Suprapubic skin (tissue), 4 donors: Measurements from ENCODE around the gene ARHGAP10. TPM values are rescaled to one million over a fixed set of nuclear protein-coding genes. Genes with fewer than 3 reads are reported as not detected.

Experiments
- DNase-seq, 2 donors: peaks; one replicate each; pipeline ENCODE4 v3.0.0-alpha.2; 2019; ENCODE audit warnings: low spot score in 2 of 2
- H3K27ac ChIP-seq: fragments of 200-600 bp; sonication (generic); one replicate; pipeline ENCODE4 v1.5.1; 2019
- H3K27me3 ChIP-seq: fragments of 200-600 bp; sonication (generic); one replicate; pipeline ENCODE4 v1.5.1; 2019
- H3K36me3 ChIP-seq: fragments of 200-600 bp; sonication (generic); one replicate; pipeline ENCODE4 v1.5.1; 2019
- H3K4me1 ChIP-seq: fragments of 200-600 bp; sonication (generic); one replicate; pipeline ENCODE4 v1.5.1; 2019
- H3K4me3 ChIP-seq: fragments of 200-600 bp; sonication (generic); one replicate; pipeline ENCODE4 v1.5.1; 2019; ENCODE audit warnings: mild to moderate bottlenecking
- H3K9me3 ChIP-seq: fragments of 200-600 bp; sonication (generic); one replicate; pipeline ENCODE4 v1.5.1; 2019
- EP300 ChIP-seq: sonication (generic); formaldehyde crosslinking; IDR thresholded peaks from one replicate; pipeline ENCODE4 v1.6.1; 2017; ENCODE audit warnings: antibody characterized with exemption
- POLR2A ChIP-seq, 2 donors: fragments of 450-650 bp; IDR thresholded peaks; one replicate each; pipeline ENCODE4 v1.6.1; 2017; ENCODE audit warnings: antibody characterized with exemption in 2 of 2, mild to moderate bottlenecking in 2 of 2, moderate library complexity in 2 of 2
- POLR2AphosphoS5 ChIP-seq, 3 donors: sonication (generic); formaldehyde crosslinking; IDR thresholded peaks; one replicate each; pipeline ENCODE4 v1.6.1; 2017; ENCODE audit warnings: antibody characterized with exemption in 3 of 3
- WGBS: methylation state at CpG from one replicate; pipeline ENCODE4 v1.1.5; 2018; 5-methylcytosine and 5-hydroxymethylcytosine counted together
- total RNA-seq, 4 donors: library from RNA; depleted of rRNA; stranded (reverse); fragments of >200 nt; gene quantifications; one replicate each; pipeline ENCODE4 v1.1.0, GENCODE V29; 2016
- TF ChIP-seq, protein P1 (sequence below), 2 donors: fragments of 200-600 bp in 1 of 2; fragments of 450-650 bp in 1 of 2; sonication (generic) in 1 of 2; IDR thresholded peaks; one replicate each; pipeline ENCODE4 v1.5.1; 2016 to 2019; ENCODE audit warnings: antibody characterized with exemption in 2 of 2, mild to moderate bottlenecking in 1 of 2, moderate library complexity in 1 of 2

Gene ARHGAP10
- total RNA-seq, 4 donors from 2014 or later = 32.5 to 59.0 (median 36.8) TPM

DNA sequence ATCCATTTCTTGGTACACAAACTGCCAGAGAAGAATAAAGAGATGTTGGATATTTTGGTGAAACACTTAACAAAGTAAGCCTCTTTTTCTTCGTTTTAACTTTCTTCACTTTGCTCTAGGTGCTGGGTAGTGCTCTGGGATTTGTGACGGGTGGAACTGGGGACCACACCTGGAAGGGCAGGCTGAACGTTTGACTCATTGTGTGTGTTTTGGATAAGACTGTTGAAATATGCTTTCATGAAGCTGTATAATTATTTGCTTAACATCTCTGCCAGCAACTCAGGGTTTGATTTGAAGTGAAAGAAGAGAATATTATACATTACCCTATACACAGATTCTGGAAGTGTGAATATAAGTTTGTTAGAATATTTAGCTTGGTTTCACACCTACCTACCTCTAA, 233.2 kb downstream of the ARHGAP10 start:
- H3K27ac ChIP-seq = no peak overlapping the region
- H3K9me3 ChIP-seq = no peaks in the 10 kb centered on the region
- 65% methylated on average over 3 of the region's 3 CpGs for WGBS
- DNase-seq = no peak
- peaks cover 50% of the 10 kb centered on the region for H3K36me3 ChIP-seq
- no peaks in the 10 kb centered on the region for H3K27me3 ChIP-seq
- no peaks in the 10 kb centered on the region for H3K4me1 ChIP-seq
- H3K4me3 ChIP-seq = no peak overlapping the region
- TF ChIP-seq POLR2AphosphoS5 (IDR thresholded peaks at IDR 0.05) = no peak
- TF ChIP-seq EP300 = no peak
- no peak for TF ChIP-seq POLR2A (IDR thresholded peaks at IDR 0.05)
- TF ChIP-seq, protein P1, sequence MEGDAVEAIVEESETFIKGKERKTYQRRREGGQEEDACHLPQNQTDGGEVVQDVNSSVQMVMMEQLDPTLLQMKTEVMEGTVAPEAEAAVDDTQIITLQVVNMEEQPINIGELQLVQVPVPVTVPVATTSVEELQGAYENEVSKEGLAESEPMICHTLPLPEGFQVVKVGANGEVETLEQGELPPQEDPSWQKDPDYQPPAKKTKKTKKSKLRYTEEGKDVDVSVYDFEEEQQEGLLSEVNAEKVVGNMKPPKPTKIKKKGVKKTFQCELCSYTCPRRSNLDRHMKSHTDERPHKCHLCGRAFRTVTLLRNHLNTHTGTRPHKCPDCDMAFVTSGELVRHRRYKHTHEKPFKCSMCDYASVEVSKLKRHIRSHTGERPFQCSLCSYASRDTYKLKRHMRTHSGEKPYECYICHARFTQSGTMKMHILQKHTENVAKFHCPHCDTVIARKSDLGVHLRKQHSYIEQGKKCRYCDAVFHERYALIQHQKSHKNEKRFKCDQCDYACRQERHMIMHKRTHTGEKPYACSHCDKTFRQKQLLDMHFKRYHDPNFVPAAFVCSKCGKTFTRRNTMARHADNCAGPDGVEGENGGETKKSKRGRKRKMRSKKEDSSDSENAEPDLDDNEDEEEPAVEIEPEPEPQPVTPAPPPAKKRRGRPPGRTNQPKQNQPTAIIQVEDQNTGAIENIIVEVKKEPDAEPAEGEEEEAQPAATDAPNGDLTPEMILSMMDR (IDR thresholded peaks at IDR 0.05) = no peak

DNA sequence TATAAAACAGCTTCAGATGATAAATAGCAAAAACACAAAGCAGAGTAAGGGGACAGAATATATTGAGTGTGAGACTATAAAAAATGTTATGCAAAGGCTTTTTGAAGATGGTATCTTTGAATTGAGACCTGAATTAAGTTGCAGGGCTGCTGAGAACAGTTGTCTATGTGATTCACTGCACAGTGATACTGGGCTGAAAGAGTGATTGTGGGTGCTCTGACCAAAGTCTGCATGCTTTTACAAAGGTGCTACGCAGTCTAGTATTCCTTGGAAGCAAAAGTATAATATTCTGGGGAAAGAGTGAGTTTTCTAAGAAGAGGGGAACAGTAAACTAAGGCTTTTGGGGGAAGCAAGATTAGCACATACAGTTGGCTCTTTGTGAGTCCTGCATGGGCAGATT, 234.0 kb downstream of the ARHGAP10 start:
- Histone ChIP-seq H3K27ac (no peak overlapping the region), H3K4me3 (no peak overlapping the region), H3K4me1 (no peaks in the 10 kb centered on the region), H3K36me3 (peaks cover 50% of the 10 kb centered on the region), H3K27me3 (no peaks in the 10 kb centered on the region), H3K9me3 (no peaks in the 10 kb centered on the region)
- DNase-seq = no peak
- TF ChIP-seq EP300 (no peak), POLR2A (IDR thresholded peaks at IDR 0.05) (no peak), POLR2AphosphoS5 (IDR thresholded peaks at IDR 0.05) (no peak)
- TF ChIP-seq, protein P1 (IDR thresholded peaks at IDR 0.05) = no peak
- WGBS = 100% methylated on average over 1 of the region's 1 CpG

DNA sequence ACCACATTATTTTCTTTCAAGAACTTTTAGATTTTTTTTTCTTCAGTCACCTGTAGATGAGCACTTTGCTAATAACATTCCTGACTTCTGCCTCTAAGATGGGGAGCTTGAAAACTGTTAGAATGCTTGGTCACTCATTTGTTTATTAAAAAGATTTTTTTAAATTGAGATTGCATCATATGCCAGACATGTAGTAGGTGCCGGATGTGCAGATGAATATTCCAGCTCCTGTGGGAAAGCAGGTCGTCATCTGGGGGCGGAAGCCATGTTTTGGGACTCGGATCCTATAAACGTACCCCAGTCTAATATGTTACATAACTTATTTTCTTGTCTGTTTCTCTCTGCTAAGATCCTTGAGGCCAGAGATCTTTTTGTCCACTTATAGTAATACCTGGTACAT, 236.8 kb downstream of the ARHGAP10 start:
- TF ChIP-seq POLR2A (IDR thresholded peaks at IDR 0.05) (no peak), POLR2AphosphoS5 (IDR thresholded peaks at IDR 0.05) (no peak), EP300 (no peak)
- TF ChIP-seq, protein P1 (IDR thresholded peaks at IDR 0.05) = no peak
- Histone ChIP-seq H3K27me3 (no peaks in the 10 kb centered on the region), H3K4me1 (no peaks in the 10 kb centered on the region), H3K27ac (no peak overlapping the region), H3K36me3 (peaks cover 36% of the 10 kb centered on the region), H3K9me3 (no peaks in the 10 kb centered on the region), H3K4me3 (no peak overlapping the region)
- DNase-seq = no peak
- WGBS = 88% methylated on average over 5 of the region's 5 CpGs

DNA sequence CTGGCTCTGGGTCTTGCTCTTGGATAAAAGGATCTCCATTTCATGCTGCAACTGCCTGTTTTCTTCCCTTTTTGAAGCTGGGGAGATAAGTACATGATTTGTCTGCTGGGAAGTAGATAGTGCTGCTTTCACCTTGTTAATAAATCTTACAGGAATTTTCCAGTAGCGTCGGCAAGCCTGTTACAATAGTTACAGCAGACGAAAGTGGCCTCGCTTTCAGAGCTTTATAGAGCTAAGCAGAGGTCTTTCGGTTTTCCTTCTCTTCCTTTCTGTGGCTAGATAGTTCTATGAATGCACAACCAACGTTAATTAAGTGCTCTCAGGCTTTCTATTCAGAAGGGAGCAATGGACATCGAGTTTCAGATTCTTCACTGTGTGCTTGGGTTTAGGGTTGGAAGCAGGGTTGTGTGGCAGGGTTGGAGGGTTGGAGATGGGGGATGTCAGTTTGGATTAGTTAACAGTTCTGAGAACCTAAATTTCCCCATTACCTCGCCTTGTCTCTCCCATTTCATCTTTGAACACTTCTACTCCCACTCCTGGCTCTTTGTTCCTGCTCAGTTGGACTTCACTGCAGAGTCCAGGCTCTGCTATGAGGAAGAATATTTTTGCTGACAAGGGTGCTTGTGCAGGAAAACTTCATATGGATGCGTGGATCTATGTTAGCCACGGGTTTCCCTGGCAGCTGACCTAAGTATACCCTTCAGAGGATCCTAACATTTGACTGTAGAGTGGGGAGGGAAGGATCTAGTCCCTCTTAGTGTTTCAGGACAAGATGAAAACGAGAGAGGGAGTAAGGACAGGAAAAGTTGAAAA, 237.9 kb downstream of the ARHGAP10 start:
- no peaks in the 10 kb centered on the region for H3K27me3 ChIP-seq
- no peaks in the 10 kb centered on the region for H3K4me1 ChIP-seq
- 70% methylated on average over 11 of the region's 11 CpGs for WGBS
- no peak for DNase-seq
- TF ChIP-seq POLR2A (IDR thresholded peaks at IDR 0.05) = no peak
- TF ChIP-seq EP300 = no peak
- TF ChIP-seq POLR2AphosphoS5 (IDR thresholded peaks at IDR 0.05) = no peak
- TF ChIP-seq, protein P1 (IDR thresholded peaks at IDR 0.05) = no peak
- H3K9me3 ChIP-seq = no peaks in the 10 kb centered on the region
- H3K36me3 ChIP-seq = peaks cover 28% of the 10 kb centered on the region
- H3K27ac ChIP-seq = no peak overlapping the region
- H3K4me3 ChIP-seq = no peak overlapping the region

DNA sequence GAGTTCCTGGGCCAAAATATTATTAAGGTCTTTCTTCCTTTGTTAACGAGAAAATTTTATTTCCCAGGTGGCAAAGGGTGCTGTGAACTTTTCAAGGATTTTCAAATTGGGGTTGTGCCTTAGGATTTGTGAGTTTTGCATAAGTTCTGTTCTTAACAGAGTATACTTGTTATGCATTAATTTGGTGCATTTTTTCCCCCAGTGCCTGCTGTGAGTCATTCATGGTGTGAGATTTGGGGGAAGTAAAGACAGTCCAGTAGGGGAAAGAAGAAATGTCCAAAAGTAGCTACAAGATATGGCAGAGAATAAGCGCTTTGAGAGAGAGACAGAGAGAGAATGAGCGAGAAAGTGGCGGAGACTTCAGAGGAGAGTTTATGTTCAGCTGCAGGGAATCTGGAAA, 239.2 kb downstream of the ARHGAP10 start:
- Histone ChIP-seq H3K36me3 (peaks cover 22% of the 10 kb centered on the region), H3K27me3 (no peaks in the 10 kb centered on the region), H3K9me3 (no peaks in the 10 kb centered on the region), H3K27ac (no peak overlapping the region), H3K4me3 (no peak overlapping the region), H3K4me1 (peaks cover 6% of the 10 kb centered on the region)
- WGBS = 98% methylated on average over 4 of the region's 4 CpGs
- DNase-seq = no peak
- TF ChIP-seq POLR2A (IDR thresholded peaks at IDR 0.05) (no peak), EP300 (no peak), POLR2AphosphoS5 (IDR thresholded peaks at IDR 0.05) (no peak)
- TF ChIP-seq, protein P1 (IDR thresholded peaks at IDR 0.05) = no peak
